Ishikawa (cell line): ENCODE measurements around the gene GCLM.

Experiments used
- CEBPB ChIP-seq: IDR thresholded peaks from 2 replicates; pipeline ENCODE4 v1.6.1; 2012
- EP300 ChIP-seq: IDR thresholded peaks from 2 replicates; pipeline ENCODE4 v1.6.1; 2012; ENCODE audit warnings: borderline replicate concordance
- MAX ChIP-seq: IDR thresholded peaks from 2 replicates; pipeline ENCODE4 v1.6.1; 2012
- RAD21 ChIP-seq: IDR thresholded peaks from 2 replicates; pipeline ENCODE4 v1.6.1; 2012; ENCODE audit warnings: low read depth
- REST ChIP-seq: IDR thresholded peaks from 2 replicates; pipeline ENCODE4 v1.6.1; 2012; ENCODE audit warnings: low read depth, mild to moderate bottlenecking
- TAF1 ChIP-seq: IDR thresholded peaks from 2 replicates; pipeline ENCODE4 v1.6.1; 2012; ENCODE audit warnings: low read depth, mild to moderate bottlenecking
- TEAD4 ChIP-seq: IDR thresholded peaks from 2 replicates; pipeline ENCODE4 v1.6.1; 2012
- ZBTB7A ChIP-seq: IDR thresholded peaks from 2 replicates; pipeline ENCODE4 v1.6.1; 2012; ENCODE audit warnings: low read depth

- TF ChIP-seq EP300 (no peak), MAX (no peak), CEBPB (no peak), RAD21 (peak; percentile 90), TAF1 (no peak), ZBTB7A (no peak), REST (no peak), TEAD4 (no peak)
These were observed 64.8 kb downstream of the GCLM start for GRCh38 chr1:93844262-93845045.
